GM19397 (cell line): ENCODE measurements around the gene EDA.
"Not testable (repeated sequence)": the region's sequence is repeated elsewhere in the genome, so short reads cannot be mapped to it uniquely, and the experiment has no call there.

Source experiments
- ATAC-seq: cut with Tn5 transposase; IDR thresholded peaks from one replicate; pipeline ENCODE4 v1.9.1; 2021; ENCODE audit warnings: mild to moderate bottlenecking, moderate library complexity; ENCODE audit not compliant: unreplicated experiment

EDA gene

DNA sequence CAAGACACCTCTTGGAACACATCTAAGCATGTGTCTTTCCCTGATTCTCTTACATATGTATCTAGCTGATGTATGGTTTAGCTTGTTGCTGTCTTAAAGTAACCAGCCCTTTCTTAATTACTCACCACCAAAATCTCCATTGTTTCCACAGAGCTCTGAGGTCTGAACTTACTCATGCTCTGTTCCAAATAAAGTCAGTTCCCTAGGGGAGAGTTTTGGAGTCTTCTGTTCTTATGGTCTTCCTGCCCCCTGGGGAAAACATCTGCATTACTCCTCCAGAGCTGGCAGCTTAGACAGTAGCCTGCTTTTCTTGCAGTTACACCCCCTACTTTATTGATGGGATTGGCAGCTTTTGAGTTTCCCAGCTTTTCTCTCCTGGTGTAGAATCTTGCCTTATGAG lies 125.8 kb downstream of the EDA start:
- ATAC-seq = no peak

DNA sequence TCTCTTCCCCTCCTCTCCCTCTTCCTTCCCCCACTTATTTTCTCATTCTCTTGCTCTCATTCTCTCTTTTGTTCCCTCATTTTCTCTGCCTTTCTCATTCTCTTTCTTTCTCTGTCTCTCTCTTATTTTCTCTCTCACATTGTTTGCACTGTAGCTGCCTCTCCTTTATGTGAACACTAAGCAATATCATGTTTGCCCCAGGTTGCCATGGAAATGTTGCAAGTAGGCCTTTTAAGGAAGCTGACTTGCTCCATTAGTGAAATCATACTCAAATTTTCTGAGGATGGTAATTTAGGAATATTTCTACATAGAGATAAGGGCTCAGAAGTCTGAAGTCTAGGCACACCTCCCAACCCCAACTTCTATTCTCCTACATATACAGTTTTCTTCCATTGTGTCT lies 130.1 kb downstream of the EDA start:
- no peak for ATAC-seq

DNA sequence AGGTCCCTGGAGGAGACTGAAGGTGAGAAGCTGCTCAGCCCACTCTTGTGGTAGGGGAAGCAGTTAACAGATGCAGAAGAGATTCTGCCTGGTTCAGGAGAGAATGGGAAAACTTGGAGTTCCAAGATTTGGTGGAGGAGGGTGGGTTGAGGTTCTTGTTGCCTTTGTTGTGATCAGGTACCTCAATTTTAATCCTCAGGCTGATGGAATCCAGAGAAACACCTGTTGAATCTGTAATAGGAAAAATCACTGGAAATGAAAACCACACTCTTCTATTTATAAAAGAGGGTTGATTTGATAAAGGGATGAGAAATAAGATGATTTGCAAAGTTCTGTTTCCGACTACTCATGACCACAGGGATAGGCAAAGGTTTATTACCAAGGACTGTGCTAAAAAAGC lies 132.1 kb downstream of the EDA start:
- no peak for ATAC-seq

DNA sequence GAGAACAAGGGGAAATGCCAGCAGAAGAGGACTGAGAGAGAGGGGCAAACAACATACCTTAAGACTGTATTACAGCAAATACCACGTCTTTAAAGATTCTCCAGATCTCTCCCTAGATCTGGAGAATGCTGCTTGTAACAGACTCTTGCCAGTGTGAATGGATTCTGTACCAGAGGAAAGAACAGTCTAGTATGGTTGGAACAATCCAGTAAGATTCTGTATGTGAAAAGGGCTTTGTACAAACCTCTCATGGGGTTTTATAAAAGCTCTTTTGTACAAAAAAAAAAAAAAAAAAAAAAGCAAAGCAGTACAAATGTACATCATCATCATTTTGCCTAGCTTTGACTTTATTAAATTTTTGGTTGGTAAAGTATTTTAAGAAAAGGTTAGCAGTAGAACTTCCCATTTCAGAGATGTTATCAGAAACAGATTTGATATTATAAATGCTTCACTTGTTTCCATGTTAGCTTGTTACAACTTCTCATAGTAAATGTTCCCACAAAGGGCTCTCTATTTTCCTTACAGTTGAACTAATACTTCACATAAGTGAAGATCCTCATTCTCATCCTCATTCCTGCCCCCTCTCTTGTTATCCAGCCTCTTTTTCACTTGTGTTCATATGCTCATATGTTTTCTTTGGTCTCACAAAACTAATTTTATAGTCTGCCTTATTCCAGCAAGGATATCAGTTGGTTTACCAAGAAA lies 144.2 kb downstream of the EDA start:
- no peak for ATAC-seq

DNA sequence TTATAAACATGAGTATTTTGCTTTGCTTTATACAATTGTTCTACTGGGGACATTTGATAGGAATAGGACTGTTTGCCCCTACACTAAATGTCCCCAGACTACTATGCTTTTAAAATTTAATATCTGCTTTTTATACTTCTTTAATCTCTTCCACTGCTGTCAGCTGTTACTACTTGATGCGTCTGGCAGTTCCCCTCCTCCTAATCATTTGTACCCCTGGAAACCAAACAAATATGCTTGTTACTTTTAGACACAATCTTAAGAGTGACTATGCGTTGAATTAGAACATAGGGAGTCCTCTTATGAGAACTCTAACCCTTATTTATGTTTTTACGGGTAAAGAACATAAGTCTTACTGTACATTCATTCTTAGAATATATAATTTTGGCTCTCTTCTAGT lies 145.7 kb downstream of the EDA start:
- ATAC-seq = no peak

DNA sequence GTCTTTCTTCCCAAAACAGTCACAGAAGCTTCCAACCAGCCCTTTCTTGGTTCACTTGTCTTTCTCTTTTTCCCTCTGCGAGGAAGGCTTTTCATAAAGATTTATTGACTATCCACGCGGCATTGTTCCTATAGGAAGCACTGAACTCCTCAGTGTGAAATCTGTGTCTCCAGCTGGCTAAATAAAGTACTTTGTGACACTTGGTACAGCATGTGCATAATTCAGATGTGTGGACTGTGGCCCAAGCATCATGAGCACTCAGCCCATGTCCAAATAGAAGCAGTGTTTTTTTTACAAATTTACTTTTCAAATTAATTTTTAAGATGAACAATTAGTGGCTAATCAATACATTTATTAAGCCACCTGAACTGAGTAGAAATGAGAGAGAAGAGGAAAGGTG lies 146.4 kb downstream of the EDA start:
- no peak for ATAC-seq

DNA sequence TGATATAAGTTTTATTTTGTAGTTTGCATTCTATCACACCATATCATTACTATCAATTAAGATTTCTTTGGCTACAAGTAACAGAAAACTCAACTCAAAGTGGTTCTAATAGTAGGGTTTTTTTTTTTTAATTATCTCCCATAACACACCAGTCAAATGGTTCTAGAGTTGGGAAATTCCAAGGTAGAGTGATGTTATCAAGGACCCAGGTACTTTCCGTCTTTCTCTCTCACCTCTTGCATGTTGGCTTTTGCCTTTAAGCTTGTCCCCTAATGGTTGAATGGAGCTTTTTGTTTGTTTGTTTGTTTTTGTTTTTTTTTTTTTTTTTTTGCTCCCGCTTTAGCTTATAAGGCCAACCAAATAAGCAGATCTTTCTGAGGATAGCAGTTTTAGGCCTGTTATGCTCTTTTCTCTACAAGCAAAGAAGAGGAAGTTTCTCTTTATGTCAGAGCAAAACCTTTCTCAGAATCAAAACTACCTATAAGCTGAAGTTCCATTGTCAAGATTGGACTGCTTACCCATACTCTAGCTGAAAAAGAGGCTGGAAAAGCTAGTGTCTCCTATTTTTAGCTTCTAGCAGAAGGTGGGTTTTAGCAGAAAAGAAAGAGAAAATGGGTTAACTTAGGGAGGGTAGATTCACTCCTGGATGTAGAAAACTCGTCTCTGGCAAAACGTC lies 177.5 kb downstream of the EDA start:
- ATAC-seq = no peak

DNA sequence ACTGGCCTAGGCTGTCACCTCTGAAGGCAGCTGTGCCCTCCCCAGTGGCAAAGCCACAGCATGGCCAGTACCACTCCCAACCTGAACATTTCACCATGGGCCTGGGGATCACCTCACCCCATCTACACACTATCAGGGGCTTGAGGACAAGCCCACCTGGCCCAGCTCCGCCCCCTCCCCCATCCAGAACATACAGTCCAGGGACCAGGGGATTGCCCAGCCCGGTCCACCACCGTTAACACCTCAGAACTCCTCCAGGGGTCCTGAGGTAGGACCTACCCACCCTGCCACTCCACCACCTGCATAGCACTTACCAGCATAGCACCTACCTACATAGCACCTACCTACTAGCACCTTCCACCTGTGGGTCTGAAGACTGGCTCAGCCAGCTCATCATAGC lies 179.8 kb downstream of the EDA start:
- no peak for ATAC-seq

DNA sequence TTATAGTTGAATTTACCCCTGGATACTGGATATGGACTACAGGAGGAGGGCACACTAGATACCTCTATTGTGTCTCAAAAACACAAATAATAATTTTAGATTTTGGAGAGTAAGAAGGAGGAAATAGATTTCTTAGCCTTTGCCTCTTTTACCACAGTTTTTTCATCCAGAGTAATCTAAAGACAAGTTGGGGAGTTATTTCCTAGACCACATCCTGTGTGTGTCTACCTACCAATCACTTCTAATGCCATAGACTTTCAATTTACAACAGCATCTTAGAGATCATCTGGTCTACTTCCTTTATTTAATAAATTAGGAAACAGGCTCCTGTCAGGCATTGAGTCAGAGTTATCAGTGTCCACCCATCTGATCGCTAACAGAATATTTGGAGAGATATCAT lies 191.5 kb downstream of the EDA start:
- no peak for ATAC-seq

DNA sequence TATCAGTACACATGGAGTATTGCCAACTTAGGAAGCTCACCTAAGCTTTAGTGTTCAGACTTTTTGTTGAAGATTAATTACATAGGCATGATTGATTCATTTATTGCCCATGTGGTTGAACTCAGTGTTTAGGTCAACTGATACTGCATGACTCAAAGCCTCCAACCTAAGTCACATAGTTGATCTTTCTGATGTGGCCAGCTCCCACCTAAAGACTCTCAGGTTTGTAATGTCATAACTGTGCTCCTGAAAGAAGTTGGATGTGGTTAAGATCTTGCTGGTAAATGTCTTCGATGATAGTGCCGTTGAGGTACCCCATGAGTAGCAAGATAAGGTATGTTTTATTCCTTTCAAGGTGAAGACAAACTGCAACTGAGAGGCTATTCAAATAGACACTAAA lies 192.5 kb downstream of the EDA start:
- no peak for ATAC-seq

DNA sequence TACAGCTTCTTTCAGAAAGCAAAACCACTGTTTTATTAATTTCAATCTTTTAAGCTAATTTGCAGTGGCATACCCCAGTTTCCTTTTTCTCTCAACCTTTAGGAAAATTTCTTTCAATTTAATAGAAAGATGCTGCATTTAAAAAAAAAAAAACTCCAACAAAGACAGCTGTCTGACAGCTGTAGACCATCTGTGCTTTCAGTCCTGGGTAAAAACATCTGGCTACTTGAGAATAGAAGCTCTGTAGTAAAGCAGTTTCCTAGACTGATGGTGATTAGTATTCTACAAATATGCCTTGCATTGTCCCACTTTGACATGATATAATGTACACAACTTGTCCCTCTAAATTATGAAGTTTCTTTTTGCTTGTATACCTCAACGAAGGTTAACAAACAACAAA lies 197.8 kb downstream of the EDA start:
- no peak for ATAC-seq

DNA sequence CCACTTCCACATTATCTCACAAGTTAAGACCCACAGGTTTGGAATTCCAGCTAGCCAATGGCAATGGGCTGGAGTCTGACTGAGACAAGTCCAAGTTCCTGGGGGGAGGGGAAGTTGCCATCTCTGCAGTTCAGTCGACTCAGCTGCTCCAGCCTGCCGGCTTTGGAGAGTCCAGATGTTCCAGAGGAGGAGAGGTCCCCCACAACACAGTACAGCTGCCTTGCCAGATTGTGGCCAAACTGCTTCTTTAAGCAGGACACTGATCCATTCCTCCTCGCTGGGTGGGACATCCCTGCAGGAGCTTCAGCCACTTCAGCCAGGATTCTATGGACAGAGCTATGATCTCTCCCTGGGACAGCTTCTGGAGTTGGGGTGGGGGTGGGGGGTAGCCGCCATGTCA lies 199.2 kb downstream of the EDA start:
- no peak for ATAC-seq

DNA sequence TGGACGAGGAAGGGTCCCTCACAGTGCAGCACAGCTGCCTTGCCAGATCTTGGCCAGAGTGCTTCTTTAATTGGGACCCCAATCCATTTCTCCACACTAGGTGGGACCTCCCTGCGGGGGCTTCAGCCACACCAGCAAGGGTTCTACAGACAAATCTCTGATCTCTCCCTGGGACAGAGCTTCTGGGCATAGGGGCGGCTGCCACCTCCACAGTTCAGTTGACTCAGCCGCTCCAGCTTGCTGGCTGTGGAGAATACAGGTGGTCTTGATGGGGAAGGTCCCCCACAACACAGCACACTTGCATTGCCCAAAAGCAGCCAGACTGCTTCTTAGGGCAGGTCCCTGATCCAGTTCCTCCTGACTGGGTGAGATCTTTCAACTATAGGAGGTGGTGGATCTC lies 199.6 kb downstream of the EDA start:
- no peak for ATAC-seq

DNA sequence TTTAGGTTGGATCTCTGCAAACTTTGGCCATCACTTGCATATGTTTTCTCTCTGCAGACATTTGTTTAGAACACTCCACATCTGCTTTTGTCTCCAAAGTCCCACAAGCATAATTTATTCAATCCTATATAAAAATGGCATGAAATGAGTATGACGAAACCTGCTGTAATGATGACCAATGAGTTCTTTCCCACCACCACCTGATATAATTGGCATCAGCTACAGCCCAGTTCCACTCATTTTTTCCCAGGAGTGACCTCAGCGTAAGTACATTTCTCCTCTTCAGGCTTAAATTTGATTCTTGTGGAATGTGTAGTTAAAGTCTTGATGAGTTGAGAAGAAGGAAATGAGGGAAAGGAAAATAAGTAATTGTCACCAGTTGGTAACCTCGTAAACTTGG lies 228.7 kb downstream of the EDA start:
- no peak for ATAC-seq

DNA sequence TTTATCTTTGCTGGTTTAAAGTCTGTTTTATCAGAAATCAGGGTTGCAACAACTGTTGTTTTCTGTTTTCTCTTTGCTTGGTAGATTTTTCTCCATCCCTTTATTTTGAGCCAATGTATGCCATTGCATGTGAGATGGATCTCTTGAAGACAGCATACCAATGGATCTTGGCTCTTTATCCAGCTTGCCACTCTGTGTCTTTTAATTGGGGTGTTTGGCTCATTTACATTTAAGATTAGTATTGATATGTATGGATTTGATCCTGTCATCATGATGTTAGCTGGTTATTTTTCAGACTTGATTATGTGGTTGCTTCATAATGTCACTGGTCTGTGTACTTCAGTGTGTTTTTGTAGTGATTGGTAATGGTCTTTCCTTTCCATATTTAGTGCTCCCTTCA lies 244.1 kb downstream of the EDA start:
- not testable (repeated sequence) for ATAC-seq

DNA sequence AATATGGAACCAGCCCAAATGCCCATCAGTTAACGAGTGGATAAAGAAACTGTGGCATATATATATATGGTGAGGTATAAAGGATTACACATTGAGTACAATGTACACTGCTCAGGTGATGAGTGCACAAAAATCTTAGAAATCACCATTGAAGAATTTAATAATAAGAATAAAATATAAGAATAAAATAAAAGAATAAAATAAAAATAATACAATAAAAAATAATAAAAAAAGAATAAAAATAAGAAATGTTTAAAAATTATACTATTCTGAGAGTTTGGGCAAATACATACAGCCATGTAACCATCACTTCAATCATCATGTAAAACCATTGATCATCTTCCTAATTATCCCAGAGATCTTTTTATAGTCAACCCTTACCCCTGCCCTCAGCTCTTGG lies 260.3 kb downstream of the EDA start:
- ATAC-seq = no peak

DNA sequence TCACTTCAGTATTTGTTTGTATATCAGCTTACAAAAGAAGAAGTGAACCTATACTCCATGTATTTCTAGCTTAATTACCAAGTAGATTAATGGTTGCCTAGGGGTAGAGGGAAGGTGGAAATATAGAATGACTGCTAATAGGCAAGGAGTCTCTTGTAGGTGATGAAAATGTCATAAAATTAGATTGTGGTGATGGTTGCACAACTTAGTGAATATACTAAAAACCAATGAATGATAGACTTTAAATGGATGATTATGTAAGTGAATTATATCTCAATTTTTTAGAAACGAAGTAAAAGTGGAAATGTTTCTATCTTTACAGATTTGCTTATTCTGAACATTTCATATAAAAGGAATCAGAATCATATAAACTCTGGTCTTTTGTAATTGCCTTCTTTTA lies 268.3 kb downstream of the EDA start:
- ATAC-seq = no peak

DNA sequence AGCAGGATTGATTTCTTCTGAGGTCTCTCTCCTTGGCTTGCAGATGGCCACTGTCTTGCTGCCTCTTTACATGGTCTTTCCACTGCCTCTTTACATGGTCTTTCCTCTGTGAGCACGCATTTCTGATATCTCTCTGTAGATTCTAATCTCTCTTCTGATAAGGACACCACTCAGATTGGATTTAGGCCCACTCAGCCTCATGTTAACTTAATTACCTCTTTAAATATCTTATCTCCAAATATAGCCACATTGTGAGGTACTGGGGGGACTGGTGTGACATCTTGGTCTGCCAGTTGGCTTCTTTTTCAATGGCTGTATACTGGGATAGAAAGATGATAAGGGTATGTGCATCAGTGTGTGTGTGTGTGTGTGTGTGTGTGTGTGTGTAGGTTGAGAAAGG lies 280.1 kb downstream of the EDA start:
- no peak for ATAC-seq

DNA sequence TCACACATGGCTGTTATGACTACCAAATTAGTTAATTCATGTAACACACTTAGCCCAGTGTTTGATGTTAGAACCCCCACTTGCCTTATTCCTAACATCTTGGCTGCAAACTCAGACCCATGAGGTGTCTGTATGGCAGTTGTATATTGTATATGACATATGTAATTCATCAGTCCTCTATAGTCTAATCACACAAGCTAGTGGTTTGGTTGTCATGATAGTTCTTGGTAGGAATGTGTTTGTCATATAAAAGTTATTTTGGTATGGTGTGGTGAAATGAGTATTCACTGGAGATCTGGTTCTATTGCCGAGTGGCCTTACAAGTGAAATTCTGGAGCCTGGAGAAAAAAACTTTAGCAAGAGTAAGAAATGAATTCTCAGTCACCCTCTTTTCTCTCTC lies 284.6 kb downstream of the EDA start:
- ATAC-seq = no peak

DNA sequence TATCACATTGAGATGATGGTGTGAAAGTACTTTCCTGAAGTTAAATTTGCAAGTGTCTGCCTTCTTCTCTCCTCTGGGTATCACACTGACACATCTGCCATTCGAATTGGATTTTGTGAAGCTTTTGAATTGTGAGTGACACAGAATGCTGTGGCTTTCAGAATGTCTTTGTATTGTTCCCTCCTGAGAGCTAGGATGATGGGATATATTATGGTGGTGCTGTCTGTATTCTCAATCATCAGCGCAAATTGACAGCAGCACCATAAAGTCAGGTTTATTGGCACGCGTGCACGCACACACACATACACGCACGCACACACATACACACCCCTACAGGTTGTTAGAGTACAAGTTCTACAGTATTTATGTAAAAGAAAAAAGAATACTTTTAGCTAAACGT lies 290.5 kb downstream of the EDA start:
- no peak for ATAC-seq

DNA sequence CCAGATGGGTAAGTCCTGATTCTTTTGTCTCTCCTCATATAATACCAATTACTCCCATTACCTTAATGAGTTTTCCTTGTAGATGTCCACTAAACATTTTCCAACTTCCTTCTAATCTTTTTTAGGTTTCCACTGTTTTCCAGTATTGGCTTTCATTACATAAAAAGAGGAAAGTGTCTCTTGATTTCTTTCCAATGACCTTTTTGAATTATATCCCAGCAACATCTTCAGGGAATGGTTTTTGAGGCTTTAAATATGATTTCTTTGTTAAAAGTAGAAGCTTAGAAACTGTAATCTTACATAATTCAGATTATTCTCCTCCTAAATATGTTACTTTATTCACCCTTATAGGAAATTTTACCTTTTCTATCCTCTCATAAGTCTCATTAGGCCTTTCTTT lies 298.9 kb downstream of the EDA start:
- ATAC-seq = no peak

DNA sequence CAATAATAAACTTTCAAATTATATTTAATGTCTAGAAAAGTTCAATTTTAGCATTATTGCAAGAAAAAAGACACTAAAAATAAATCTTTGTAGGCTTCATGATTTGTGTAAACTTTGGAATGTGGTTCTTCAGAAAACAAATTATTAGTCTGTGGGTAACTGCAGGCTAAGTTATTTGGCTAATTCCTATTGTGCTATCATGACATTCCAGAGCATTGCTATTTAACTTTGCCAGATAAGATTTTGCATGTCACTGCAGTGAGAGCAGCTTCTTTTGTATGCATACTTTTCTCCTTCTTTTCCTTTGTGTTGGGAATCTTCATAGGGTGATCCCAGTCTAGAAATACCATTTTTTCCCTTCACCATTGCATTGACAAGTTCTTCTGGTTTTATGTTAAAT lies 303.8 kb downstream of the EDA start:
- ATAC-seq = no peak

DNA sequence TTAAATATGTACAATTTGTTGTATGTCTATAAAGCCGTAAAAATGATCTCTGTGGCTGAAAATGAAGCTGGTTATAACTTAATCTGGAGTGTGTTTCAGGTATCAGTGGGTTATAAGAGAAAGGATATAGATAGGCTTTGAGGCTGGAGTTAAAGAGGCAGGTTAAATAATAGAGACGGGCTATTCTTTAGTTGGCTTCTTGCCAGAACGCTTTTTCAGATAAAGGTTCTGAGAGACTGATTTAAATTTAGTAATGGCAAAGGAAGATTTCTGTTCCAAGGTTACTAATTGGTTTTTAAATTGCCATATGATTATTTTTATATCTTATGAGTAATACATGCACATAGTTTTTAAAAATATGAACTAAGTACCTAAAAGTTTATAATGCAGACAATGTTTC lies 316.4 kb downstream of the EDA start:
- ATAC-seq = no peak
